Skeletal muscle tissue (tissue), 4 donors: Measurements from ENCODE around the gene DQX1. TPM values are rescaled to one million over a fixed set of nuclear protein-coding genes. Genes with fewer than 3 reads are reported as not detected.
A peak's percentile ranks its signal among the peaks of the same experiment; 100 is the strongest.

Source experiments
- H3K27ac ChIP-seq: one replicate; pipeline ENCODE4 v1.7.0; 2013; ENCODE audit warnings: mild to moderate bottlenecking, low read depth, low read length, inconsistent platforms
- H3K27me3 ChIP-seq, 3 donors: one replicate each; pipeline ENCODE4 v1.7.0; 2013; ENCODE audit warnings: low read length in 3 of 3; ENCODE audit not compliant: control insufficient read depth in 3 of 3, insufficient read depth in 3 of 3
- H3K36me3 ChIP-seq, 3 donors: one replicate each; pipeline ENCODE4 v1.7.0; 2013; ENCODE audit warnings: low read length in 3 of 3; ENCODE audit not compliant: control insufficient read depth in 3 of 3, insufficient read depth in 3 of 3
- H3K4me1 ChIP-seq, 3 donors: one replicate each; pipeline ENCODE4 v1.7.0; 2013; ENCODE audit warnings: low read length in 3 of 3, mild to moderate bottlenecking in 3 of 3; ENCODE audit not compliant: control insufficient read depth in 3 of 3, insufficient read depth in 3 of 3
- H3K4me3 ChIP-seq, 3 donors: one replicate each; pipeline ENCODE4 v1.7.0; 2013; ENCODE audit warnings: low read length in 3 of 3
- H3K9ac ChIP-seq, 3 donors: one replicate each; pipeline ENCODE4 v1.7.0; 2013; ENCODE audit warnings: low read length in 3 of 3, mild to moderate bottlenecking in 3 of 3, moderate library complexity in 2 of 3, low read depth in 1 of 3
- H3K9me3 ChIP-seq, 3 donors: one replicate each; pipeline ENCODE4 v1.7.0; 2013; ENCODE audit warnings: low read length in 3 of 3; ENCODE audit not compliant: control insufficient read depth in 3 of 3
- total RNA-seq: library from RNA; depleted of rRNA; stranded (reverse); fragments of >200 nt; gene quantifications from one replicate; pipeline ENCODE4 v1.2.3, GENCODE V29; 2014
- donor health status: Osteomylitis.

DQX1 gene
- total RNA-seq, 1 donor from 2014 or later, result not detected

- no peak overlapping the region for H3K27ac ChIP-seq
- no peaks in the 10 kb centered on the region for H3K9me3 ChIP-seq
- H3K27me3 ChIP-seq, result peaks cover 84 to 87% (median 85%) of the 10 kb centered on the region in 3 donors
- H3K36me3 ChIP-seq, result no peaks in the 10 kb centered on the region
- no peak overlapping the region for H3K9ac ChIP-seq
- H3K4me3 ChIP-seq, result no peak overlapping the region
- peaks cover 12 to 15% (median 15%) of the 10 kb centered on the region in 3 donors for H3K4me1 ChIP-seq
Observed at GRCh38 chr2:74513605-74514367, 12.2 kb downstream of the DQX1 start.

- H3K4me3 ChIP-seq, result no peak overlapping the region
- H3K27ac ChIP-seq, result no peak overlapping the region
- no peaks in the 10 kb centered on the region for H3K36me3 ChIP-seq
- H3K27me3 ChIP-seq, result peaks cover 76 to 79% (median 77%) of the 10 kb centered on the region in 3 donors
- peaks cover 12 to 18% (median 18%) of the 10 kb centered on the region in 3 donors for H3K4me1 ChIP-seq
- H3K9me3 ChIP-seq, result no peaks in the 10 kb centered on the region
- no peak overlapping the region for H3K9ac ChIP-seq
Observed at GRCh38 chr2:74512744-74513604, 13.1 kb downstream of the DQX1 start.

GRCh38 chr2:74511104-74511989, 14.7 kb downstream of the DQX1 start:
- Histone ChIP-seq H3K9me3 (no peaks in the 10 kb centered on the region), H3K4me3 (no peak overlapping the region), H3K36me3 (peaks cover 0 to 5% (median 4%) of the 10 kb centered on the region in 3 donors), H3K27me3 (peaks cover 63 to 67% (median 64%) of the 10 kb centered on the region in 3 donors), H3K9ac (no peak overlapping the region), H3K27ac (no peak overlapping the region), H3K4me1 (peaks cover 17 to 23% (median 22%) of the 10 kb centered on the region in 3 donors)

GRCh38 chr2:74510272-74510671, 15.8 kb downstream of the DQX1 start:
- Histone ChIP-seq H3K27ac (no peak overlapping the region), H3K36me3 (peaks cover 8 to 13% (median 11%) of the 10 kb centered on the region in 3 donors), H3K4me1 (peaks cover 17 to 24% (median 20%) of the 10 kb centered on the region in 3 donors), H3K4me3 (no peak overlapping the region), H3K27me3 (peaks cover 52 to 61% (median 53%) of the 10 kb centered on the region in 3 donors), H3K9me3 (no peaks in the 10 kb centered on the region), H3K9ac (no peak overlapping the region)

GRCh38 chr2:74507926-74508520, 18.0 kb downstream of the DQX1 start:
- peaks cover 16 to 19% (median 18%) of the 10 kb centered on the region in 3 donors for H3K36me3 ChIP-seq
- peak overlapping the region; percentile 88 to 99 (median 98) for H3K9ac ChIP-seq
- H3K4me3 ChIP-seq, result peak overlapping the region; percentile 97 to 100 (median 99)
- H3K27ac ChIP-seq, result peak overlapping the region; percentile 98
- peaks cover 24 to 29% (median 26%) of the 10 kb centered on the region in 3 donors for H3K4me1 ChIP-seq
- H3K27me3 ChIP-seq, result peaks cover 35 to 53% (median 39%) of the 10 kb centered on the region in 3 donors
- no peaks in the 10 kb centered on the region for H3K9me3 ChIP-seq

- H3K9ac ChIP-seq, result peak within 1 kb of the TSS; percentile 88 to 99 (median 98)
- H3K9me3 ChIP-seq, result no peaks in the 10 kb centered on the region
- H3K27me3 ChIP-seq, result peaks cover 34 to 54% (median 36%) of the 10 kb centered on the region in 3 donors
- H3K4me1 ChIP-seq, result peaks cover 24 to 30% (median 26%) of the 10 kb centered on the region in 3 donors
- H3K27ac ChIP-seq, result peak within 1 kb of the TSS; percentile 98
- H3K36me3 ChIP-seq, result peaks cover 16 to 19% (median 18%) of the 10 kb centered on the region in 3 donors
- peak within 1 kb of the TSS; percentile 97 to 100 (median 99) for H3K4me3 ChIP-seq
Observed at GRCh38 chr2:74507145-74507925, 18.7 kb downstream of the DQX1 start, which contains the start of gene PCGF1. TSS of gene PCGF1 (minus strand) at chr2:74507695. CDS start at chr2:74507668, 27 bp downstream.

GRCh38 chr2:74505448-74506246, 20.4 kb downstream of the DQX1 start:
- peaks cover 31 to 53% (median 36%) of the 10 kb centered on the region in 3 donors for H3K27me3 ChIP-seq

GRCh38 chr2:74504591-74504990, 21.4 kb downstream of the DQX1 start:
- Histone ChIP-seq H3K36me3 (peaks cover 16 to 19% (median 18%) of the 10 kb centered on the region in 3 donors), H3K4me3 (peak overlapping the region in 1 of 3 donors; percentile 86), H3K4me1 (peaks cover 26 to 34% (median 26%) of the 10 kb centered on the region in 3 donors), H3K9ac (no peak overlapping the region), H3K27me3 (peaks cover 31 to 58% (median 37%) of the 10 kb centered on the region in 3 donors), H3K27ac (peak overlapping the region; percentile 77), H3K9me3 (no peaks in the 10 kb centered on the region)

More at GRCh38 chr2:74505448-74506246, 20.4 kb downstream of the DQX1 start:
- Histone ChIP-seq H3K36me3 (peaks cover 16 to 19% (median 18%) of the 10 kb centered on the region in 3 donors), H3K27ac (no peak overlapping the region), H3K9ac (peak overlapping the region in 1 of 3 donors; percentile 25), H3K4me3 (peak overlapping the region; percentile 3 to 29 (median 7)), H3K4me1 (peaks cover 24 to 31% (median 26%) of the 10 kb centered on the region in 3 donors), H3K9me3 (no peaks in the 10 kb centered on the region)
